HG03108 (cell line): ENCODE data around the gene SAMD4B.
A peak's percentile ranks its signal among the peaks of the same experiment; 100 is the strongest.
"Not testable (repeated sequence)": the region's sequence is repeated elsewhere in the genome, so short reads cannot be mapped to it uniquely, and the experiment has no call there.

Experiments
- ATAC-seq: cut with Tn5 transposase; IDR thresholded peaks from one replicate; pipeline ENCODE4 v1.9.1; 2021; ENCODE audit warnings: moderate library complexity; ENCODE audit not compliant: unreplicated experiment

SAMD4B gene

GRCh38 chr19:39333507-39333906 lies 8.7 kb upstream of the SAMD4B start:
- no peak for ATAC-seq

DNA sequence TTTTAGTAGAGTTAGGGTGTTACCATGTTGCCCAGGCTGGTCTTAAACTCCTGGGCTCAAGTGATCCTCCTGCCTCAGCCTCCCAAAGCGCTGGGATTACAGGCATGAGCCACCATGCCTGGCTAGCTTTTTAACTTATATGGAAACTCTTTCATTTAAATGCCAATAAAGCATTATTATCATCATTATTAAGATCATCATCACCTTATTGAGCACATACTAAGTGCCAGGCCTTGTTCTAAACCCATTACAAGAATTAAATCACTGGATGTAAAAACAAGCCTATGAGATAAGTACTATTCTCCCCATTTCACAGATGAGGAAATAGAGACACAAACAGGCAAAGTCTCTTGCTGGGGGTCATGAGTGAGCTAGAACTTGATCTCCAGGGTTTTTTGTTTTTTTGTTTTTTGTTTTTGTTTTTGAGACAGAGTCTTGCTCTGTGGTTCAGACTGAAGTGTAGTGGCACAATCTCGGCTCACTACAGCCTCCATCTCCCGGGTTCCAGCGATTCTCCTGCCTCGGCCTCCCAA lies 7.7 kb upstream of the SAMD4B start:
- ATAC-seq: no peak

GRCh38 chr19:39335168-39335548 lies 7.1 kb upstream of the SAMD4B start:
- no peak for ATAC-seq

GRCh38 chr19:39336483-39336882 lies 5.7 kb upstream of the SAMD4B start:
- ATAC-seq: no peak

DNA sequence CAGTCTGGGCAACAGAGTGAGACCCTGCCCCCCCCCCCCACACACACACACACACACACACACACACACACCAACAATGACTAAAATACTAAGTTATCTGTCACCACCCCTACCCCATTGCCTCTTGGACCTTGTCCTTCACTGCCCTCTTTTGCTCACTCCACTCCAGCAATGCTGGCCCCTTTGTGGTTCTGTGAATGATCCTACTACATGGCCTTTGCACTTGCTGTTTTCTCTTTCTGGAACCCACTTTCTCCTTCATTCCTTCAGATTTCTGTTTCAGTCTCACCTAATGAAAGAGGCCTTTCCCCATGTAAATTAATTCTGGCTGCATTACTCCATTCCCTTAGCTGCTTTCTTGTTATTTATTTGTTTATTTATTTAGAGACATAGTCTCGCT lies 2.5 kb upstream of the SAMD4B start:
- no peak for ATAC-seq

- ATAC-seq: not testable (repeated sequence)
These were observed 2.1 kb upstream of the SAMD4B start for GRCh38 chr19:39340156-39340555.

DNA sequence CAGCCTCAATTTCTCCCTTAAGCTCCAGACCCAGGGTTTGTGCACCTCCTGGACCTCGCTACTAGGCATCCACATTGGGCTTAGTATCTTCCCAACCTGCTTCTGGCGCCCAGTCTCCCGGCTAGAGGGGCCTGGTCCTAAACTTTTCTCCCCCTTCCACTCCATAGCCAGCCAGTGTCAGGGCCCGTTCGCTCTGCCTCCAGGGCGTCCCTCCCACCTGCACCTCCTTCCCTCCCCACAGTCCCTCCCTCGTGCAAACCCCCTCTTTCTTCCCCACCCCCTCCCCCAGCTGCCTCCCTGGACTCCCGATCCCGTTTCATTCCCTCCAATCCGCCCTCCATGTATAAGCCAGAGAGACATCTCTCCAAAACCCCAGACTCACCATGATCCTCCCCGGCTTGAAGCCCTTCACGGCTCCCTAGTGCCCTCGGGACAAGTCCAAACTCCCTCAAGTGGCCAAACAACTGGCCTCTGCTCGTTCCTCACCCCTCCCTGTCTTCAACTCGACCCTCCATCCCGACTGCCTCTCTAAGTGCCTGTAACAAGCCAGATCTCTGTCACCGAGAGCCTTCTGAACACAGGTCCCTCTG lies 997 bp upstream of the SAMD4B start:
- no peak for ATAC-seq

GRCh38 chr19:39342647-39343305 lies 555 bp downstream of the SAMD4B start:
- ATAC-seq: no peak

- no peak for ATAC-seq
These were observed 3.7 kb downstream of the SAMD4B start for GRCh38 chr19:39345956-39346355.

DNA sequence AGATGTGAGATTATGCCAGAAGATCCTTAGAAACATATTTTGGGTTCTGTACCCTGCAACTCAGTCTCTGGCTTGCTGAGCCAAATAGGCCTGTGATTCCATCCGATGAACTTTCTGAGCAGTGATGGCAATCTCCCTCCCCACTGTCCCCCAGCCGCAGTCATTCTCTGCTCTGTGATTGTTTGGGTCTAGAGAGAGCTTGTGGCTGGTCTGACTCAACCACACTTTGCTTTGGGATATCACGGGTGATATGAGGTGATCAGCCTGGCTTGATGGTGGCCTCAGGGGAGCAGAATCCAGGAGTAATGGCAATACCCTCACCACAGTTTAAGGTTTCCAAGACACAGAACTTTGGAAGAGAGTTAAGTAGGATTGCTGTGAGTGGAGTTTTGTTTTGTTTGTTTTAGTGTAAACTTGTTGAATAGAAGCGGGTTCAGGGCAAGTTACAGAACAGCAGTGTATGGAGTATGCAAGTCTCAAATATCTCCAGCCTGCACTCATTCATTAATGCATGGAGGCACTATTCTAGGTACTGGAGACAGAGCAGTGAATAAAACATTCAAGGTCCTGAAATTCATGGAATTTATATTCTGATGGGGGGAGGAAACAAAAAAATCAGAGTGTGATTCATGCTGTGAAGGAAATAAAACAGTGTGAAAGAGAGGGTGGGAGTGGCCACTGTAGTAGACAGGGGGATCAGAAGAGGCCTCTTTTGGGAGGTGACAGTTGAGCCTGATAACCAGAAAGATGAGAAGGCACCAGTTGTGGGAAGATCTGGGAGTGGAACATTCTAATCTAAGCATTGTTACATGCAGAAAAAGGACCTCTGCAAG lies 5.3 kb downstream of the SAMD4B start:
- ATAC-seq: no peak

DNA sequence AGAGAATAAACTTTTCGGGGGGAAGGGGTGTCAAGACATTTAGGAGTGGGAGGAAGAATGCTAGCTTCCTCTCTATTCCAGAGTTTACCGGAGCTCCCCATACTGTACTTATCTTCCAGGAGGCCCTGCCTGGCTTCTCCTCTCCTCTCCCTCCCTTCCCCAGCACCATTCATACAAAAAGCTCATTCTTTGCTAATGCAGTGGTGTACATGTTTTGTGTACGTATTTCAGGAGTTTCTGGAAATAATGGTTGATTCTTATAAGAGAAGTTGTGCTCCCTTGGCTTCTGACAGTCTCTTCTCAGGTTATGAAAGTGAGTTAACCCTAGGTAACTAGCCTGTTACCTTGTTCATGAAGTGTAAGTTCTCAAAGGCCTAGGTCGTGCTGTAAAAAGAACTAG lies 7.1 kb downstream of the SAMD4B start:
- no peak for ATAC-seq

DNA sequence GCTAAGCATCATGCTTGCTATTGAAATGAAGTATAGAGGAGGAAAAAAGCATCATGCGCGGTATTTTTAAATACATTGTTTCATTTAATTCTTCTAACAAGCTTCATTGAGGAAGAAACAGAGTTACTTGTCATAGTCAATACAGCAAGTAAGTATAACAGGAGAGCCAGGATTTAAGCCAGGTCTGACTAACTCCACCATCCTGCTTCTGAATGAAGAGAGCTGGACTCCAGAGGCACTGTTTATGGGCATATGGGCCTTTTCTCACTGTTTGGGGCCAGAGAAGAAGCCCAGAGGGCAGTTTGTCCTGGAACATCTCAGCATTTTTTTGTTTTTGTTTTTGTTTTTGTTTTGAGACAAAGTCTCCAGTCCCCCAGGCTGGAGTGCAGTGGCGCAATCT lies 7.9 kb downstream of the SAMD4B start:
- ATAC-seq: no peak

DNA sequence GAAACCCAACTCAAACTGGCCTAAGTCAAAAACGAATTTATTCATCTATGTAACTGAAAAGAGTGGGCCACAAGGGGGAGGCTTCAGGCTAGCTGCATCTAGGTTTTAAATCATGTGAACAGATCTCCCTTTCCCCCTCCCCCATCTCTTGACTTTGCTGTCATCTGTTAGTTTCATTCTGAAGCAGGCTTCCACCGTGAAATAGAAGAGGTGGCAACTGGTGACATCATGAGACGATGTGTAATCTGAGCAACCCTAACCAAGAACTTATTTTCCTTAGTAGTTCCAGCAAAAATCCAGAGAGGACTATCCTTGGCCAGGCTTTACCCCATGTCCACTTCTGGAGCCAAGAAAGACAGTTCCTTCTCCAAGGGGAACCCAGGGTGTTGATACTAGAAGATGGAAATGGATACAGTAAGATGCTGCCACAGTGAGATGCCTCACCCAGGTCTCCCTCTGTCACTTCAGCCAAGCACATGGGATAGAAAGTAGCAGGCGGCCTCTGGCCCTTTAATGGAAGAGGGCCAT lies 9.4 kb downstream of the SAMD4B start:
- peak; percentile 76 for ATAC-seq

DNA sequence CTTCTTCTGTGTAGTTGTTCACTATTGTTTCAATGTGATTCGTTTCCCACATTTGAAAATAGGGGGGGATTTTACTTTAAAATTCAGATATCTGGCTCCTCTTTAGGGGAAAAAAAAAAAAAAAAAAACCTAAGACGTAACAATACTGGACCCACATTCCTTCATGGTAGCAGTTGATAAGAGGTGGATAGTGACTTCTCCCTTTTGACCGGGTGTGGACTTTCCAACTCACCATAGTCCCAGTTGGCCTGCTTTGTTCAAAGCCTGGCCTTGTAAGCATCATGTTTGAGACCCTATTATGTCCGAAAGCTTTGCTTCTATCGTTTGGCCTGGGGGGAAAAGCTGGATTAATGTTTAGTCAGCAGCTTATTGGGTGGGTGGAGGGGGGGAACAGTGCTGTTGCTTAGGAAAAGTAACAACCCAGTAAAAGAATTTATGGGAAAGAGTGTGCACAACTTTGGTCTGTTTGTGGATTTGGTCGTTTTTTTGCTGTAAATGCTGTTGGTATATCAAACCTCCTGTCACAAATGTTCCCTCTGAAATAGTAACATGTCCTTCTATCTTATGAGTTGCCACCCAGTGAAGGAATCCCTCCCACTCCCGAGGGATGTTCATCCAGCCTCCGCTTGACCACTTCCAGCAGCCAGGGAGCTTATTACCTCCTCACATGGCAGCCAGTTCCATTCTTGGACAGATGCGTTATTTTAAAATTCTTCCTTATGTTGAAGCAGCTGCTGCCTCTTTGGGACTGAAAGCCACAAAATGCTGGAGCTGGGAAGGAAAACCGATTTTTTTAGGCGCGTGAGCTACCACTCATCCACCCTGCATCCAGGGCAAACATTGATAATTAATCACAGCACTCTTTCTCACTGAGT lies 10.4 kb downstream of the SAMD4B start:
- ATAC-seq: no peak

DNA sequence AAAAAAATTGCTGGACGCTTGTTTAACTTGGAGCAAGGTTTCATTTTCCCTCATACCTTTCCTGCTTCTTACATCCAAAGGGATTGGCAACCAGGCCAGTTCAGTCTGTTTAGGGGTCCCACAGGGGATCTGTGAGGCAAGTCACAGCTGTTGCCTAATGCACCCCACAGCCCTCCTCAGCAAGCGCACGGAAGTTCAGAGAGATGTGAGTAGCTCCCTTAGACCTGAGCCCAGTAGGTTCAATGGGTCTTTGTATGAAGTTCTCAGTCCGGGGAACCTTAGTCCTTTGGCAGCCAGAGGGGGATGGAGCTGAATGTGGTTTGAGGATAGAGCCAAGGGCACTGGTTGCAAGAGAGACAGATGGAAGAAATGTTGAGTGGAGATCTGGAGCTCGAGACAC lies 13.0 kb downstream of the SAMD4B start:
- no peak for ATAC-seq

DNA sequence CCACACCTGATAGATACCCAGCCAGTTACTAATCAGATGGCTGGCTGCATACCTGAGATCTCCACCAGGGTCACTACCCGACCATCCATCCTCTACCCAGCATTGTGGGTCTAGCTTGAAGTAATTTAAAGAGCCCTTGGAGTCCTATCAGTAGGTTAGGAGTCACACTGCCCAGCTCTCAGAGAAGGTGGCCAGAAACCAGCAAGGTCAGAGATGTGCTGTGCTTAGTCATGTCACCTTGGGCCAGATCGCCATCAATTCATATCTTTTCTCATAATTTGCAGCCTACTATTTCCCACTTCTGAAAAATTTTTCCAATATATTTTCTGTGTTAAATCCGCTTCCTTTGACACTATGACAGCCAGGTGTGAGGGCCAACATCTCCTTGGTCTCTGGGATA lies 13.9 kb downstream of the SAMD4B start:
- ATAC-seq: no peak

- no peak for ATAC-seq
These were observed 14.4 kb downstream of the SAMD4B start for GRCh38 chr19:39356647-39357046.

GRCh38 chr19:39359026-39359425 lies 16.8 kb downstream of the SAMD4B start:
- no peak for ATAC-seq

DNA sequence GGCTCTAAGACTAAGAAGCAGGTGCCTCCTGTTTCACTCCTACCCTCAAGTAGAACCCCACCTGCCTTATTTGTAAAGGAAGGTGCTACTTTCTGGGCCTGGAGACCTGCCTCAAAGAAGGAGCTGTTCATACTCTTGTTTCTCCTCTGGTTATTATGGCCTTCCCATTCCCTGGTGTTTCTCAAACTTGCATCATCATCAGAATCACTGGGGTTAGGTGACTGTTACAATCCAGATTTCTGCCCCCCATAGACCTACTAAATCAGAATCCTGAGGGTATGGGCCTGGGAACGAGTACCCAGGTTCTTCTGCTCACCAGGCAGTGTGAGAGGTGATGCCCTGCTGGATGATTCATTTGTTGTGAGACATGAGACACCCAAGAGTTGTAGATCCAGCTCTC lies 18.4 kb downstream of the SAMD4B start:
- ATAC-seq: no peak
